ENCODE results near the gene HIVEP3.
A peak's percentile ranks its signal among the peaks of the same experiment; 100 is the strongest.

The HIVEP3 gene

DNA sequence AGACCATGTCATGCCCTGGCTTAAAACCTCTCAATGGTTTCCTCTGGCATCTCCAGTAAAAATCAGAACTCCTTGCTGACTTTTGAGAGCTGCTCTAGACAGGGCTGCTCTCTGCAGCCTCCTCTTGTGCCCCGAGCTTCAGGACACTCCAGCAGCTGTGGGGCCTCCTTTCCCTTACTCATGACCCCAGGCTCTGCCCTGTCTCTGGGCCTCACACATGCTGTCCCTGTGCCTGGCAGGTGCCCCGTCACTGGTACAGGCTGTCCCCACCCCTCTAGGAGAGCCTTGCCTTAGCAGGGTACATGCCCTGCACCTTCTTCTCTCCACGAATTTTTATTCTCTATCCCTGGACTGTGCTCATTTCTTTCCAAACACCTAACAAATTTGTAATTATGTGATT is 43.2 kb downstream of the HIVEP3 start:
- H3K4me1 Mint-ChIP-seq: peaks cover 26% of the 10 kb centered on the region
- H3K27ac Mint-ChIP-seq: no peak overlapping the region
- no peak for DNase-seq

DNA sequence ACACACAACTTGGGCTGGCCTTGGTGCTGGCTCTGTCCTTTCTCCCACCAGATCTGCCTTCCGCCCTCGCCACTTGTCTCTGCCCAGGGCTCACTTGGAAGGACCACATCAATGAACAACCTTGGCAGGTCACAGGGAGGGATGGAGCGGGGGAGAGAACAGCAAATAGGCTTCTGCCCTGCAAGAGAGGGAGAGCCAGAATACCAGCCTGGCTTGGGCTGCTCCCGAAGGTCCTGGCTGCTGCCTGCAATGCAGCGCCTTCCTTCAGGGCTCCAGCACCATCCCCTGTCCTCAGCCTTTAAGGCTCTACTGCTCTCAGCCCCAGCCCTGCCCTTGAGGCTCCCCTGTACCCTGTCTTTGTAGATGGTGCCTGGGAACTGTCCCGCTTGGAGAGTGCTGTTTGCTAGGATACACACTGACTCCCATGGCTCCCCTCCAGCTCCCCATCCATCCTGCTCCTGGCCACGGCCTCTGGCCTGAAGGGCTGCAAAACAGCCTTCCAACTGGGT is 43.8 kb downstream of the HIVEP3 start:
- Mint-ChIP-seq H3K4me1 (peaks cover 31% of the 10 kb centered on the region), H3K4me3 (no peak overlapping the region), H3K9me3 (no peaks in the 10 kb centered on the region), H3K27ac (no peak overlapping the region), H3K27me3 (no peaks in the 10 kb centered on the region)
- DNase-seq: no peak
- peak; percentile 20 for ATAC-seq

More for the DNA sequence above, 43.2 kb downstream of the HIVEP3 start:
- peak; percentile 7 for ATAC-seq
- Mint-ChIP-seq H3K9me3 (no peaks in the 10 kb centered on the region), H3K27me3 (no peaks in the 10 kb centered on the region), H3K4me3 (no peak overlapping the region)

DNA sequence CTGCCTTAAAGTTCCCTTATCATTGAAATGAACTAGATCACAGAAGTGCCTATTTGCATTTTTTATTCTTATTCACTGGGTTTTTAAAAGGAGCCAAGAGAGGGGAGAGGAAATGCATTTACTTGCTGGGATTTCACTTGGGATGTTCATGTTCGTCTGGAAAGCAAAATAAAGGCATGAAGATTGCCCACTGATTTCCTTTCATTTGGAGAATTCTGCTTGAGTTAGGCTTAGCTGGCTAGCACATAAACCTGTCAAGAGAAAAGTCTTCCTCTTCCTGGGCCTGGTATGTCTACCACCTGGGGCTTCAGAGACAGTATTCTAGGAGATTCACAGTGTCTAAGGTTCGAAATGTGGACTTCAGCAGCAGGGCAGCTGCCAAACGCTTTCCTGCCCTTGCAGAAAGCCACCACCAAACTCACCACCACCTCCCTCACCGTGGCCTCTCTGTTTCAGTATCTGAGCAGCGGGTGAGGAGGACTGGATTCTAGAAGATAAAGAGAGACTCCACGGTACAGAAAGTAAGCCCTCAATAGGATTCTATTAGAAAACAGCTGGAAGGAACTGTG is 44.5 kb downstream of the HIVEP3 start:
- peaks cover 35% of the 10 kb centered on the region for H3K4me1 Mint-ChIP-seq
- no peak overlapping the region for H3K27ac Mint-ChIP-seq
- ATAC-seq (no peak), DNase-seq (no peak)
- H3K27me3 Mint-ChIP-seq: no peaks in the 10 kb centered on the region
- H3K4me3 Mint-ChIP-seq: no peak overlapping the region
- H3K9me3 Mint-ChIP-seq: no peaks in the 10 kb centered on the region

DNA sequence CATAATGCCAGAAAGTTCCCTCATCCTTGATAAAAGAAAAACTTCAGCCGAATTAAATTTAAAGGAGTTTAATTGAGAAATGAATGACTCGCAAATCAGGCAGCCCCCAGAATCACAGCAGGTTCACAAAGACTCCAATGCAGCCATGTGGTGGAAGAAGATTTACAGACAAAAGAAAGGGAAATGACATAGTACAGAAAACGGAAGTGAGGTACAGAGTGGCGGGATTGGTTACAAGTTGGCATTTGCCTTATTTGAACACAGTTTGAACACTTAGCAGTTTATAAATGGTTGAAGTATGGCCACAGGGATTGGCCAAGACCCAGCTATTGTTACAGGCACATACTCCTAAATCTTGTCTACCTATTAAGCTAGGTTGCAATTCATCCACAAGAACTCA is 46.6 kb downstream of the HIVEP3 start:
- peaks cover 50% of the 10 kb centered on the region for H3K4me1 Mint-ChIP-seq
- H3K27me3 Mint-ChIP-seq: no peaks in the 10 kb centered on the region
- DNase-seq (no peak), ATAC-seq (no peak)
- H3K27ac Mint-ChIP-seq: no peak overlapping the region
- H3K4me3 Mint-ChIP-seq: no peak overlapping the region
- H3K9me3 Mint-ChIP-seq: no peaks in the 10 kb centered on the region

DNA sequence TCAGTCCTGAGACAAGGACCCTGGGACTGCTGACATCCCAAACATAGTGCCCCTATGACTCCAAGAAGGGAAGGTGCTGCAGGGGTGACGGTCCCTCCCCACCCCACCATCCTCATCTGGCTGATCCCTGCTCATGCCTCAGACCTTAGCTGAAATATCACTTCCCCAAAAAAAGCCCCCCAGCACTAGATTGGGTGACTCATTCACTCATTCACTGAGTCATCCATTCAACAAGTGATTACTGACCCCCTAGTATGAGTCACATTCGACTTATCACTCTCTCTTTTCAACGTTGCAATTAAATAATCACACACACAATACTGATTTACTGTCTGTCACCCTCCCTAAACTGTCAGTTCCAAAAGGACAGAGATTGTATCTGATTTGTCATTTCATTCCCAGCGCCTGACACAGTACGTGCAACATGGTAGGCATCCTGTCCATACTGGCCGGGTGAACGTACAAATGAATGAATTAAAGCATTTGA is 48.6 kb downstream of the HIVEP3 start:
- H3K27me3 Mint-ChIP-seq: no peaks in the 10 kb centered on the region
- H3K4me3 Mint-ChIP-seq: no peak overlapping the region
- no peaks in the 10 kb centered on the region for H3K9me3 Mint-ChIP-seq
- peaks cover 41% of the 10 kb centered on the region for H3K4me1 Mint-ChIP-seq
- peak; percentile 80 for ATAC-seq
- no peak overlapping the region for H3K27ac Mint-ChIP-seq
- DNase-seq: peak; percentile 22 to 23

DNA sequence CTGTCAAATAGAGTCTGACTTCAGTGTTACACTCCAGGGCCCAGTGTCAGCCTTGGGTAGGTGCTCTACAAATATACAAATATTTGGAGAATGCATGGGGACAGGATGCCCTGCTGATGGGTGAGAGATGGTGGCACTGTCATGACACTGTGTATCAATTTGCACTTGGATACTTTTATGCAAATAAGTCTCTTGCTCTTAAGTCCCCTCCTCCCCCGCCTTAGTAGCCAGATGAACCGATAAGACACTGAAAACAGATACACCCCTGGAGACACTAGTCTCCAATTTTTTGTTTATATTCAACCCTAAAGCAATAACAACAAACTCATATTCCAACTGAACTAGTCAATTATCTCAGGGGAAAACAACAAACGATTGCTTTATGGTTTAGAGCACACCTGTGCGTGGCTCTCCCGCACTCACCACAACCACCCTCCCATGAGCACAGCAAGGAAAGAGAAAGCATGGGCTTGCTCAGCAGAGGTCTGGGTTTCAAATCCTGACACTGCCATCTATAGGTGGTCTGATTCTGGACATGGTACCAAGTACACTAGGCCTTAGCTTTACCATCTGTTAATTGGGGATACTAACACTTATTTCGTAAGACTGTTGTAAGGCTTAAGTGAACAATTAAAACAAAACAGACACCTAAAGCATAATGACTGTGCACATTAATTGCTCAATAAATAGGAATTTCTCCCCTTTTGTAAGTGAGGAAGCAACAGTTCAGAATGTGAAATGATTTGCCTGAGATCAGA is 50.3 kb downstream of the HIVEP3 start:
- Mint-ChIP-seq H3K4me3 (no peak overlapping the region), H3K9me3 (no peaks in the 10 kb centered on the region), H3K27ac (peak overlapping the region; percentile 3 to 21)

DNA sequence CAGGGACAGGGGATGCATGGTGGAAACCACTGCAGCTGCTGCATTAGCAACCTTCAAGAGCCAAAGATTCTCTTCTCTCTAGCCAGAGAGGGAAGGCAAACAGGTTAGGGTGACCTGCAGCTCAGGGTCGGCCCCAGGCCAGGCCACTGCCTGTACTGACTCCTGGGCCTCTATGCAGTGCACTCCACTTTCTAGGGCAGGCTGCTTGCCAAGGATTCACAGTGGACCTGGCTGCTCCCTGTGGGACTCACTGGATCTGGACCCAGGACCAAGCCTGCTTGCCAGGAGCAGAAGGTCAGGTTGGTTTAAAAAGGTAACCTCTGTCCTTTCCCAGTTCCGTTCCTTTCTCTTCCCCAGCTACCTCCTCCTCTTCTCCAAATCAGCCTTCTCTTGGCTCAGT is 52.4 kb downstream of the HIVEP3 start:
- Mint-ChIP-seq H3K27ac (no peak overlapping the region), H3K9me3 (no peaks in the 10 kb centered on the region), H3K27me3 (no peaks in the 10 kb centered on the region), H3K4me1 (peaks cover 53% of the 10 kb centered on the region), H3K4me3 (no peak overlapping the region)
- ATAC-seq: no peak
- DNase-seq: no peak

More for the DNA sequence above, 50.3 kb downstream of the HIVEP3 start:
- DNase-seq (peak in 1 of 2 donors; percentile 29), ATAC-seq (peak; percentile 83)
- Mint-ChIP-seq H3K4me1 (peaks cover 31% of the 10 kb centered on the region), H3K27me3 (no peaks in the 10 kb centered on the region)

DNA sequence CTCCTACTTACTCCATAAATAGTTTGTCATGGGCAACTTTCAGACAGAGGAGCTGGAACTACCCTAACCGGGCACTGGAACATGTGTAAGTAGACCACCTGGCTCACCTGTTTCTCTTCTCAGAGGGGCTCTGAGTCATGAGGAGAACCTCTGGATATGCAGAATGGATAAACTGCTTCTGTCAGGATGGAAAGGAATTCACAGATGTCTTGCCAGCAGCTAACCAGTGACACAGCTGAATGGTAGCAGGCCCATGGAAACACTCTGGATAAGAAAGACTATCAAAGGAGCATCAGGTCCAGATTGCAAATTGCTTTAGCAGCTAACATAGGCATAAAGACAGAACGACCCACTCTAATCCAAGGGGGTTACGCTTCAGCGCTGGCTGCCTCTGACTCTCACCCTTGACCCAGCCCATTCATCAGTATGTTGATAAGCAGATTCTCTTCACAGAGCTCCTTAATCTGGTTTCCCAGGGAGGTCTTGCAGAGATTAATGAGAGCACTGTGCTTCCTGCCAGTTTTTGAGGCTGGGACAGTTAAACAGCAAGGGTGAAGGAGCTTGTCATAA is 54.2 kb downstream of the HIVEP3 start:
- Mint-ChIP-seq H3K4me3 (no peak overlapping the region), H3K27ac (no peak overlapping the region), H3K4me1 (peaks cover 62% of the 10 kb centered on the region), H3K9me3 (no peaks in the 10 kb centered on the region), H3K27me3 (no peaks in the 10 kb centered on the region)
- ATAC-seq (no peak), DNase-seq (no peak)

DNA sequence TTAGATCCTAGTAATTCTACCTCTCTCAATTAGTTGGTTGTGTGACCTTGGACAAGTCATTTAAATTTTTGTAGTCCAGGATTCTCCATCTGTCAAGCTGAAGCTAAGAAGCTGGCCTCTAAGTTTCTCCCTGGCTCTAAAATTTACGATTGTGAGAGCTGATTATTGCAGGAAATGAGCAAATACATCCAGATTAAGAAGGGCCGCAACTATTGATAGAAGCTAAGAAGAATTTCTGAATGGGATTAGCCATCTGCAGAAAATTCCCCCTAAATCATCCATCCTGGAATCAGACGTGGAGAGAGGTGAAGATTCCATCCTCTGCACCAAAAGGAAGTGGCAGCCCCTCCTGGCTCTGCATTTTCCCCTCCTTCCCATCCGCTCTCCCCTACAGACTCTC is 55.0 kb downstream of the HIVEP3 start:
- H3K9me3 Mint-ChIP-seq: no peaks in the 10 kb centered on the region
- no peak for DNase-seq
- no peak overlapping the region for H3K4me3 Mint-ChIP-seq
- H3K27me3 Mint-ChIP-seq: no peaks in the 10 kb centered on the region
- no peak overlapping the region for H3K27ac Mint-ChIP-seq
- no peak for ATAC-seq
- H3K4me1 Mint-ChIP-seq: peaks cover 56% of the 10 kb centered on the region

DNA sequence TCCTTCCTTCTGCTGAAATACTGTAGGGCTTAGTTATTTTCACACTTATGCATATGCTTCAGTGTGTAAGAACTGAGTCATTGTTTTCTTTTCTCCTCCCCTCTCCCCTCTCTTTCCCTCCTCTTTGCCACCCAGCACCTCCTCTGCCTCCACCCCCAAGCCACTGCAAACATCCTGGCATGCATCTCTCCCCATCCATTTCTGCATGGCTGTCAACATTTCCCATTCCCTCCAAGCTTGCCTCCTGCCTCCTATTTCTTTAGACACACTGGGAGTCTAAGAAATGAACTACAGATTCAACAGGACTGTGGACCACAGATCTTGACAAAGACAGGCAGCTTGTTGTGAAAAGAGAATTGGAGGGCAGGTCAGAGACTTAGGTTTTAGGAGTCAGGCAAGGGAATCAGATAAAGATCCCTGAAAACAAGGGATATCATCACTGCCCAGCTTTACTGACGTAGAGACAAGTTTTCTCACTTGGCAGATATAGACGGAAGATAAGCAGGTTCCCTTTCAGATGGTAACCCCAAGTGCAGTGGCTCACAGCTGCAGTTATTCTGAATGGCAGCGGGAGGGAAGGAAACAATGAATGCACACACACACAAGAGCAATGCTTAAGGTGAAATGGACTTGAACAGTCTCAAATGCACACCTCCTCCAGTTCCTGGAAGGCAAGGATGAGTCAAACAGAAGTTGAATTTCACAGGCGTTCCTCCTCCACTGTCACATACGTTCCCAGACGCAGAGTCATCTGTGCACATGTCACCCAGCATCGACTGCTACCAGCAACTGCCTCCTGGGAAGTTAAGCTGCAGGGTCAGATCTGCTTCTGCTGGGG is 56.1 kb downstream of the HIVEP3 start:
- peak; percentile 28 to 52 for DNase-seq
- H3K27ac Mint-ChIP-seq: peak overlapping the region in 1 of 2 donors; percentile 59
- peak; percentile 94 for ATAC-seq
- peaks cover 0 to 5% of the 10 kb centered on the region in 2 donors for H3K9me3 Mint-ChIP-seq
- H3K4me1 Mint-ChIP-seq: peaks cover 44% of the 10 kb centered on the region
- no peaks in the 10 kb centered on the region for H3K27me3 Mint-ChIP-seq
- H3K4me3 Mint-ChIP-seq: peak overlapping the region; percentile 11 to 53

DNA sequence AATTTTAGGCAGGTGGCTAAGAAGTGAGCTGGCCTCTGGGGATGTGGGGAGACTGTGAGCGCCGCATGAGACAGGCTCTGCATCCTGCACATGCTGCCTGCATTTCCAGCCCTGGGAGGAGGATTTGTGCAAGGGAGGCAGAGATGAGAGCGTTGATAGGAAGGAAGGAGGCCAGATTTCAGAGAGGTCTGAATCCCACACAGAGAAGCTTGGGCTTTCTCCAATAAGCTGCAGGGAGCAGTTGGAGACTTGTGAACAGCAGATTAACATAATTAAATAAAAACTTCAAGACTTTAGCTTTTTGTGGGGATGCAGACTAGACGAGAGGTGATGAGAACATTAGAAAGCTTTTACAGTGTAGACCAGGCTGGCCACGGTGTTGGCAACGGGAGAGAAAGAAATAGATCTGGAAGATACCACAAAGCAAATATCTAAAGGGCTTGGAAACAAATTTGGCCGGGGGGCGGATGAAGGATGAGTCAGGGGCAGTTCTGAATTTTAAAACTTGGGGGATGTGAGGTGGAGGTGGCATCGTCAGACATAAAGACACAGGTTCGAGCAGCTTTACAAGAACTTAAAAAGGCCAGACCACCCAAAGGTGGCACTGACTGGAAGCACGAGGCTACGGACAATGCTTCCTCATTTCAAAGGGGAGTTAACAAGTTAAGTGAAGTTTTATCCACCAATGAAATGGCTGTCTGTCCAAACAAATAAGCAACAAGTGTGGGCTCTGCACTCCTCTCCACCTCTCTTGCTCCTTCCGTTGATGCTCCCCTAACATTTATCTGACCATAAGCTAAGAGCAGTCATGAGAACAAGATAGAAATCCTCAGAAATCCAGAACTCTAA is 57.0 kb downstream of the HIVEP3 start:
- H3K27ac Mint-ChIP-seq: no peak overlapping the region
- H3K9me3 Mint-ChIP-seq: peaks cover 0 to 5% of the 10 kb centered on the region in 2 donors
- ATAC-seq (no peak), DNase-seq (no peak)
- peaks cover 42% of the 10 kb centered on the region for H3K4me1 Mint-ChIP-seq
- no peaks in the 10 kb centered on the region for H3K27me3 Mint-ChIP-seq
- H3K4me3 Mint-ChIP-seq: peak overlapping the region; percentile 7 to 50

DNA sequence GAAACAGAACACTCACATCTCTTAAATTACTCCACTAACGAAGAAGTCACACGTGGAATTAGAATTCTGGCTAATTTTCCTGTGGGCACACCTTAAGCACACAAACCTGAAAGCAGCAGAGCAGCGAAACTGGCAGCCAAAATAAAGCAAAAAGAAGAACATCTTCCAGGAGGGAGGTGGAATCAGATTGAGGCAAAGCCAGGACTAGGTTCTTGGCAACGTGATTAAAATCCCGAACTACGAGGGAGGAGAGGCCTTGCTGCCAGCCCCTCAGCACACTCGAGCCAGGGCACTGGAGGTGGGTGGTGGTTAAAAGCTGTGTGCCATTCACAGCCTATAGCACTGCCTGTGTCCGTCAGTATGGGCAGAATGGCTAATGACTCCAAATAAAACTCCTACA is 58.0 kb downstream of the HIVEP3 start:
- ATAC-seq (no peak), DNase-seq (no peak)
- Mint-ChIP-seq H3K27me3 (no peaks in the 10 kb centered on the region), H3K9me3 (peaks cover 0 to 6% of the 10 kb centered on the region in 2 donors), H3K4me3 (no peak overlapping the region), H3K4me1 (peaks cover 42% of the 10 kb centered on the region), H3K27ac (no peak overlapping the region)

DNA sequence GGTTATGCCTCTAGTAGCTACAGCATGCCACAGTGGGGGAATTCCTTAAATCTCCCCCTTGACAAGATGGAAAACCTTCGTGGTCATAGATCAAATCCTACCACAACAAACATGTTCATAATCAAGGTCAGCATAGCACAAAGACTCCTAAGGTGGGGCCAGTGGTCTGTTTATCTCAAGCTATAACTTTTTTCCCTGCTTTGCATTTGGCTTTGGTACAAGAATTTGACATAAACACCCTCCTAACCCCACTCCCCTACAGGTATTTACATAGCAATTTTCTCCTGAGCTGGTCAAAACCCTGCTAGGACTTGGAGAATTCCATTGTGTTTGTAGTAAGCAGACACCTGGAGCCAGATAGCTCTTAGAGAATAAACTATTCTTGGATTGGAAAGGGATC is 58.5 kb downstream of the HIVEP3 start:
- DNase-seq (no peak), ATAC-seq (no peak)
- H3K4me1 Mint-ChIP-seq: peaks cover 42% of the 10 kb centered on the region
- H3K27ac Mint-ChIP-seq: no peak overlapping the region
- H3K9me3 Mint-ChIP-seq: peaks cover 5 to 12% of the 10 kb centered on the region in 2 donors
- no peaks in the 10 kb centered on the region for H3K27me3 Mint-ChIP-seq
- H3K4me3 Mint-ChIP-seq: no peak overlapping the region

DNA sequence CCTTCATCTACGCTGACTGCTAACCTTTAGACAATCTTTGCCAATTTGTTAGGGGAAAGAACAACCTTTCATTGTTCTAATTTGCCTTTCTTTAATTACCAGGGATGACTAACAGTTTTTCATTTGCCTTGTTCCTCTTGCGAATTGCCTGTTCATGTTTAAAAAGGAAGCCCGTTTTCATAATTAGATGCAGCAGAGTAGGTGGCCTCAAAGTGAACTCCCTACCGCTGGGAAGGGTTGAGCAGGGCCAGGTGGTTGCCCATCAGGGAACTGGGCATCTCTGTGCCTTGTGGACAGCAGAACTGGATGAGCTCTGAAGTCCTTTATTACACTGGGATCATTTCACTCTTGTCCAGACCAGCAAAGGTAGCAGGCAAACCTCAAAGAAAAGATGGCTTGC is 59.0 kb downstream of the HIVEP3 start:
- peaks cover 42% of the 10 kb centered on the region for H3K4me1 Mint-ChIP-seq
- H3K9me3 Mint-ChIP-seq: peaks cover 5 to 13% of the 10 kb centered on the region in 2 donors
- H3K27ac Mint-ChIP-seq: peak overlapping the region in 1 of 2 donors; percentile 37
- H3K4me3 Mint-ChIP-seq: no peak overlapping the region
- ATAC-seq: no peak
- no peak for DNase-seq
- no peaks in the 10 kb centered on the region for H3K27me3 Mint-ChIP-seq

DNA sequence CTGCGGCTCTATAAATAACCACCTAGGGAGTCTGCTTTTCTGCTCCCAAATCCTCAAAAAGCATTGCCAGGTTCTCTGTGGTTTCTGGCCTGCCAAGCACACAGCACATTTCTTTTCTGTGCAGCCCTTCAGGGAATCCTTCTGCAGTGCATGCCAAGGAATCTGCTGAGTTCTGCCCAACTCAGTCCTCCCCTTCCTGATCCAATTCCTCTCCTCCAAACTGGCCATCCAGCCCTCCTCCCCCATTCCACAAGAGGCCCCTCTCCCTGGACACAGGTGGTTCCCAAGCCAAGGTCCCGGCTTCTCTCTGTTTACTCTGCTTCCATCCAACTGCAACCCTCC is 61.8 kb downstream of the HIVEP3 start:
- no peak overlapping the region for H3K27ac Mint-ChIP-seq
- no peak overlapping the region for H3K4me3 Mint-ChIP-seq
- H3K27me3 Mint-ChIP-seq: no peaks in the 10 kb centered on the region
- H3K9me3 Mint-ChIP-seq: peaks cover 5 to 13% of the 10 kb centered on the region in 2 donors
- H3K4me1 Mint-ChIP-seq: peaks cover 27% of the 10 kb centered on the region
- no peak for ATAC-seq
- DNase-seq: no peak
